H1 (cell line): ENCODE data around the gene MACROD2. TPM values are rescaled to one million over a fixed set of nuclear protein-coding genes. Genes with fewer than 3 reads are reported as not detected.
A peak's percentile ranks its signal among the peaks of the same experiment; 100 is the strongest.

Source experiments
- CTCF ChIA-PET: fragments of 300-600 bp; sonication (Branson Sonifier 250); formaldehyde crosslinking; loops from one replicate; lab custom pipeline; 2021; ENCODE audit not compliant: partially characterized antibody; lab: Charles Lee
- POLR2A ChIA-PET: fragments of 300-600 bp; sonication (Branson Sonifier 250); formaldehyde crosslinking; loops from one replicate; lab custom pipeline; 2021; ENCODE audit warnings: inconsistent platforms; ENCODE audit not compliant: partially characterized antibody; lab: Charles Lee
- DNase-seq, 2 experiments: peaks; one replicate each; pipeline versions ENCODE4 v3.0.0 to v3.0.0-alpha.2; 2010 to 2022; ENCODE audit warnings: low spot score in 2 of 2, low read depth in 1 of 2, mixed read lengths in 1 of 2
- FAIRE-seq: peaks from 2 replicates; lab custom pipeline; 2011; peaks lifted over from hg19 to GRCh38; lab: Jason Lieb, UNC
- H2AFZ ChIP-seq: 2 replicates; pipeline ENCODE4 v1.8.1; 2012; ENCODE audit warnings: low read length, inconsistent platforms
- H2AK5ac ChIP-seq: 2 replicates; pipeline ENCODE4 v1.6.1; 2013; ENCODE audit warnings: low read depth, low read length
- H2BK120ac ChIP-seq: replicated peaks from 2 replicates; pipeline ENCODE3; 2013; ENCODE audit warnings: low read depth, low read length, inconsistent platforms
- H2BK12ac ChIP-seq: 2 replicates; pipeline ENCODE4 v1.6.1; 2013; ENCODE audit warnings: low read depth, low read length
- H2BK15ac ChIP-seq: 2 replicates; pipeline ENCODE4 v1.6.1; 2013; ENCODE audit warnings: low read length
- H2BK20ac ChIP-seq: 2 replicates; pipeline ENCODE4 v1.6.1; 2013; ENCODE audit warnings: low read length
- H2BK5ac ChIP-seq: 2 replicates; pipeline ENCODE4 v1.6.1; 2013; ENCODE audit warnings: low read depth, low read length
- H3K14ac ChIP-seq: 2 replicates; pipeline ENCODE4 v1.6.1; 2013; ENCODE audit warnings: inconsistent platforms; ENCODE audit not compliant: insufficient read length
- H3K18ac ChIP-seq: 2 replicates; pipeline ENCODE4 v1.6.1; 2013; ENCODE audit warnings: low read length; ENCODE audit errors: extremely low read depth
- H3K23ac ChIP-seq: 2 replicates; pipeline ENCODE4 v1.6.1; 2013; ENCODE audit warnings: inconsistent platforms; ENCODE audit not compliant: insufficient read length
- H3K23me2 ChIP-seq: 2 replicates; pipeline ENCODE4 v1.6.1; 2013; ENCODE audit warnings: low read depth, low read length
- H3K27ac ChIP-seq: 2 replicates; pipeline ENCODE4 v1.6.1; 2011; ENCODE audit warnings: low read depth, low read length, inconsistent platforms
- H3K27me3 ChIP-seq, 4 experiments: replicated peaks in 1 of 4; 1 replicate in 1 of 4; 2 replicates in 3 of 4; pipeline versions ENCODE4 v1.6.1 to v1.8.1; 2011 to 2013; ENCODE audit warnings: low read length in 3 of 4, mild to moderate bottlenecking in 3 of 4, inconsistent platforms in 2 of 4, mixed read lengths in 2 of 4, moderate library complexity in 1 of 4; ENCODE audit not compliant: control insufficient read depth in 3 of 4, insufficient read depth in 3 of 4; ENCODE audit errors: extremely low read depth in 1 of 4
- H3K36me3 ChIP-seq, 4 experiments: 2 replicates each; pipeline versions ENCODE4 v1.6.1 to v1.8.1; 2011 to 2013; ENCODE audit warnings: mild to moderate bottlenecking in 4 of 4, low read length in 3 of 4, moderate library complexity in 2 of 4, control low read depth in 1 of 4, inconsistent platforms in 1 of 4; ENCODE audit not compliant: insufficient read depth in 4 of 4, control insufficient read depth in 2 of 4
- H3K4ac ChIP-seq: replicated peaks from 2 replicates; pipeline ENCODE3; 2013; ENCODE audit warnings: low read length, low read depth, mixed read lengths, inconsistent platforms; ENCODE audit not compliant: insufficient read length
- H3K4me1 ChIP-seq, 4 experiments: replicated peaks in 1 of 4; 1 replicate in 1 of 4; 2 replicates in 3 of 4; pipeline versions ENCODE4 v1.6.1 to v1.8.1; 2011 to 2013; ENCODE audit warnings: low read length in 3 of 4, inconsistent platforms in 2 of 4, mixed read lengths in 1 of 4; ENCODE audit not compliant: insufficient read depth in 4 of 4, control insufficient read depth in 3 of 4
- H3K4me2 ChIP-seq, 2 experiments: 2 replicates each; pipeline versions ENCODE4 v1.6.1 to v1.8.1; 2011 to 2013; ENCODE audit warnings: low read depth in 2 of 2, low read length in 2 of 2, control low read depth in 1 of 2, inconsistent platforms in 1 of 2, mild to moderate bottlenecking in 1 of 2; ENCODE audit not compliant: insufficient read depth in 1 of 2
- H3K4me3 ChIP-seq, 4 experiments: fragments of 200-600, 300-600 bp in 1 of 4; sonication (generic), shearing (Covaris generic), sonication (Bioruptor Twin) in 1 of 4; 2 replicates each; pipeline versions ENCODE4 v1.5.1 to v1.8.1; 2011 to 2016; ENCODE audit warnings: low read length in 4 of 4, low read depth in 3 of 4, control low read depth in 2 of 4, inconsistent platforms in 2 of 4, mild to moderate bottlenecking in 2 of 4, mixed read lengths in 1 of 4, moderate library complexity in 1 of 4; ENCODE audit not compliant: insufficient read depth in 2 of 4; ENCODE audit errors: extremely low read depth in 1 of 4
- H3K56ac ChIP-seq: replicated peaks from 2 replicates; pipeline ENCODE3; 2013; ENCODE audit warnings: low read depth, mild to moderate bottlenecking, mixed read lengths, low read length, inconsistent platforms; ENCODE audit not compliant: insufficient read length
- H3K79me1 ChIP-seq: 2 replicates; pipeline ENCODE4 v1.6.1; 2013; ENCODE audit warnings: low read depth, low read length, control low read depth
- H3K79me2 ChIP-seq, 2 experiments: 2 replicates each; pipeline versions ENCODE4 v1.6.1 to v1.8.1; 2012 to 2013; ENCODE audit warnings: low read length in 2 of 2, mild to moderate bottlenecking in 2 of 2, inconsistent platforms in 1 of 2; ENCODE audit not compliant: insufficient read depth in 2 of 2, control insufficient read depth in 1 of 2
- H3K9ac ChIP-seq, 4 experiments: replicated peaks in 1 of 4; 1 replicate in 1 of 4; 2 replicates in 3 of 4; pipeline versions ENCODE4 v1.6.1 to v1.8.1; 2011 to 2013; ENCODE audit warnings: low read depth in 3 of 4, low read length in 3 of 4, control low read depth in 2 of 4, mild to moderate bottlenecking in 2 of 4, moderate library complexity in 2 of 4, inconsistent platforms in 1 of 4; ENCODE audit errors: extremely low read depth in 1 of 4
- H3K9me3 ChIP-seq, 2 experiments: 2 replicates each; pipeline versions ENCODE4 v1.6.1 to v1.8.1; 2012 to 2013; ENCODE audit warnings: mild to moderate bottlenecking in 2 of 2, moderate library complexity in 2 of 2, control low read depth in 1 of 2, inconsistent platforms in 1 of 2, low read depth in 1 of 2, low read length in 1 of 2, mixed read lengths in 1 of 2; ENCODE audit not compliant: insufficient read depth in 2 of 2
- H4K20me1 ChIP-seq, 2 experiments: replicated peaks in 1 of 2; 2 replicates each; pipeline versions ENCODE3 to v1.8.1; 2011 to 2013; ENCODE audit warnings: inconsistent platforms in 2 of 2, low read length in 2 of 2, mild to moderate bottlenecking in 1 of 2; ENCODE audit not compliant: insufficient read depth in 2 of 2, control insufficient read depth in 1 of 2
- H4K5ac ChIP-seq: 2 replicates; pipeline ENCODE4 v1.6.1; 2013; ENCODE audit warnings: low read length, low read depth, mixed read lengths, inconsistent platforms; ENCODE audit not compliant: insufficient read length
- H4K8ac ChIP-seq: 2 replicates; pipeline ENCODE4 v1.8.0; 2013; ENCODE audit warnings: mild to moderate bottlenecking, moderate library complexity, low read length, inconsistent platforms; ENCODE audit not compliant: insufficient read depth; ENCODE audit errors: extremely low read depth
- H4K91ac ChIP-seq: replicated peaks from 2 replicates; pipeline ENCODE3; 2013; ENCODE audit warnings: low read length, mixed read lengths, inconsistent platforms; ENCODE audit not compliant: insufficient read length
- CHD1 ChIP-seq: IDR thresholded peaks from 2 replicates; pipeline ENCODE4 v1.6.1; 2012; ENCODE audit warnings: low read depth, low read length, improper control_type of control experiment
- CTBP2 ChIP-seq: IDR thresholded peaks from 2 replicates; pipeline ENCODE4 v1.7.0; 2011; ENCODE audit warnings: borderline replicate concordance, mild to moderate bottlenecking, moderate library complexity, mixed read lengths, low read length; ENCODE audit not compliant: insufficient read depth, insufficient read length
- JUN ChIP-seq: IDR thresholded peaks from 2 replicates; pipeline ENCODE4 v1.6.1; 2011; ENCODE audit warnings: low read depth, mild to moderate bottlenecking, improper control_type of control experiment, low read length
- SIN3A ChIP-seq, 2 experiments: IDR thresholded peaks in 1 of 2; conservative IDR thresholded peaks in 1 of 2; 2 replicates each; pipeline ENCODE4 v1.6.1; 2011 to 2012; ENCODE audit warnings: low read length in 2 of 2, improper control_type of control experiment in 1 of 2, low read depth in 1 of 2, mild to moderate bottlenecking in 1 of 2
- WGBS, 2 experiments: shearing (Covaris generic) in 1 of 2; methylation state at CpG; one replicate each; pipeline versions ENCODE4 v1.1.6 to v1.1.7; 2013 to 2015; ENCODE audit warnings: low lambda C conversion rate in 2 of 2, mixed read lengths in 2 of 2, inconsistent platforms in 1 of 2, low coverage in 1 of 2, missing lambda C conversion rate in 1 of 2; ENCODE audit not compliant: insufficient replicate concordance in 2 of 2, insufficient coverage in 1 of 2, insufficient read length in 1 of 2; ENCODE audit errors: extremely low coverage in 1 of 2, missing lambda C conversion rate in 1 of 2; 5-methylcytosine and 5-hydroxymethylcytosine counted together
- polyA plus RNA-seq, 7 experiments: library from polyadenylated mRNA; depleted of rRNA in 3 of 7; stranded (reverse) in 5 of 7; unstranded in 2 of 7; fragments of >200 nt in 5 of 7; fragments of 200-250 nt in 2 of 7; gene quantifications; 1 replicate in 5 of 7; 2 replicates in 1 of 7; 4 replicates in 1 of 7; pipeline versions ENCODE4 v1.2.1 to v1.2.3, GENCODE V29; 2011 to 2013; ENCODE audit warnings: missing spikeins in 2 of 7, mixed read lengths in 2 of 7
- total RNA-seq: library from RNA; stranded (reverse); fragmentation: NEBNext Ultra II Directional; extraction: Animal tissue kit (Norgen Biotek cat#: 25700); gene quantifications from 2 replicates; pipeline ENCODE4 v1.2.1, GENCODE V29; 2021

MACROD2 gene
- total and polyA plus RNA-seq, 2 of the 8 experiments (the other 6 are each of a cell fraction or from before 2014, with no cell fraction given), result 0.70 to 3.9 TPM

DNA sequence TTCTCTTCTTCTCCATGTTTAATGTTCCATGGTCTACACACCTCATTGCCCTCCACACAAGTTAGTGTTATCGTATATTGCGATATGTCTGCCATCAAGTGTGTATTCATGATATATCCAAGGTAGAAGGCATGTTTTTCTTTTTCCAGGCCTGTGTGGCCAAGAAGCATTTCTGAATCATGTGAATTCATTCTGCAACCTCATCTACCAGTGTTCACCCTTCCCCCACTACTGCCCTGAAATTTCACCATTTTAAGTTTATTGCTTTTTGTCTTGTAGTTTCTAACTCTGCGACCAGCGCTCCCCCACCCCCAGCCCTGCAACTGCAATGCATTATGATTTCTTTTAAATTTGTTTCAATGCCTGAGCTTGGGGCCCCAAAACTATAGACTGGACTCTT lies 960.1 kb downstream of the MACROD2 start:
- Histone ChIP-seq H3K4me3 (no peak overlapping the region), H3K14ac (no peak overlapping the region), H2BK15ac (no peak overlapping the region), H2BK5ac (no peak overlapping the region), H3K9me3 (no peaks in the 10 kb centered on the region), H4K8ac (no peak overlapping the region), H4K91ac (no peak overlapping the region), H3K27ac (no peak overlapping the region), H3K79me2 (no peaks in the 10 kb centered on the region), H4K20me1 (no peaks in the 10 kb centered on the region), H3K4me2 (no peak overlapping the region), H2BK120ac (no peak overlapping the region), H3K56ac (no peak overlapping the region), H3K23me2 (peaks cover 2% of the 10 kb centered on the region; the same call in 1 of the 2 replicates), H2BK12ac (no peak overlapping the region), H3K36me3 (no peaks in the 10 kb centered on the region), H3K9ac (no peak overlapping the region), H3K4me1 (peaks cover 0 to 7% (median 3%) of the 10 kb centered on the region in 4 experiments; a peak in 2 of 7 replicates), H4K5ac (no peak overlapping the region), H2AFZ (peak overlapping the region; percentile 60; the same call in 1 of the 2 replicates), H3K79me1 (no peaks in the 10 kb centered on the region), H3K18ac (no peak overlapping the region; the same call in 1 of the 2 replicates), H2AK5ac (no peak overlapping the region), H3K23ac (no peak overlapping the region), H3K4ac (no peak overlapping the region), H2BK20ac (no peak overlapping the region), H3K27me3 (no peaks in the 10 kb centered on the region)
- ChIA-PET CTCF (no interaction called here), POLR2A (interaction anchor here (0.7 kb wide), 1 partner anchor 10 kb away, joined by 3 read pairs; no protein-coding TSS in a partner anchor)
- FAIRE-seq, result no peak
- WGBS, 2 experiments, result 85% methylated on average over 4 of the region's 4 CpGs; no CpG with 5 or more reads in 1 of the 2 experiments
- no peak for DNase-seq
- TF ChIP-seq JUN, result no peak
- TF ChIP-seq CTBP2, result no peak
- no peak for TF ChIP-seq SIN3A (conservative IDR thresholded peaks at IDR 0.05 in 1 of 2, IDR thresholded peaks at IDR 0.05 in 1 of 2; ENCODE audit: low read depth in 1 of 2, low read length in 2 of 2)
- TF ChIP-seq CHD1, result no peak
